GM21529 (cell line): ENCODE results near the gene IZUMO1R.
"Not testable (repeated sequence)": the region's sequence is repeated elsewhere in the genome, so short reads cannot be mapped to it uniquely, and the experiment has no call there.

Experiments
- ATAC-seq: cut with Tn5 transposase; IDR thresholded peaks from one replicate; pipeline ENCODE4 v1.9.1; 2021; ENCODE audit not compliant: unreplicated experiment

The IZUMO1R gene

DNA sequence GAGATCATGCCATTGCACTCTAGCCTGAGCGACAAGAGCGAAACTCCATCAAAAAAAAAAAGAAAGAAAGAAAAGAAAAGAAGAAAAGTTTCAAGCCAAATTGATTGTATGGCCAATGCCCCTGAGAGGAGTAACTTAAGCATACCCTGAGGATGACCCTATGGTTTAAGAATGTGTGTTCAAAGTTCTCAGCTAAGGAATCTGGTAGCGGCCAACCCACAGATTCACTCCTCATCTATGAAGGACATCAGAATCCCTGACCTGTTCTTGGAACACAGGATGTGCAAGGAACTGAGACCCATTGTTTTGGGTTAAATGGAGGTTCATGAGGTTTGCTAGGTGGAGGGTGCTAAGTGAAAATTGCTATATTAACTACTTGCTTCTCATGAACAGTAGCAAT is 18.1 kb downstream of the IZUMO1R start:
- ATAC-seq = no peak

GRCh38 chr11:94325681-94326080 is 21.3 kb downstream of the IZUMO1R start:
- ATAC-seq = peak; percentile 87

GRCh38 chr11:94326947-94327346 is 22.6 kb downstream of the IZUMO1R start:
- ATAC-seq = no peak

GRCh38 chr11:94328587-94329080 is 24.3 kb downstream of the IZUMO1R start:
- ATAC-seq = no peak

- no peak for ATAC-seq
Measured at GRCh38 chr11:94329501-94329900, 25.1 kb downstream of the IZUMO1R start.

- ATAC-seq = no peak
Measured at GRCh38 chr11:94330789-94331188, 26.4 kb downstream of the IZUMO1R start.

DNA sequence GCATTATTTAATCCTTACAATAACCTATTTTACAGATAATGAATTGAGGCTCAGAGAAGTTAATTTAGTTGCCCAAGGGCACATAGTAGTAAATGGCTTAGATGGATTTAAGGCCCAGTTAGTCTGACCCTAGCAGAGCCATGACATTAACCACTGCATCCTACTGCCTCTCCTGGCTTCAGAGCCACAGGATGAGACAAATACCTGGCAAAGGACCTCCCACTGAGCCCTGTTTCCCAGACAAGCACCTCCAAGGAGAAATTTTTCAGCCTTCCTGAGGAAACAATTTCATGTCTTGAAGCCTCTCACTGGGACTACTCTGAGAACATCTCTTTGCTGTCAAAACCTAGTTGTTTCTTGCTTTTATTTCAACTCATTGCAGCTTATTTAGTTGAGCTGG is 28.4 kb downstream of the IZUMO1R start:
- no peak for ATAC-seq

DNA sequence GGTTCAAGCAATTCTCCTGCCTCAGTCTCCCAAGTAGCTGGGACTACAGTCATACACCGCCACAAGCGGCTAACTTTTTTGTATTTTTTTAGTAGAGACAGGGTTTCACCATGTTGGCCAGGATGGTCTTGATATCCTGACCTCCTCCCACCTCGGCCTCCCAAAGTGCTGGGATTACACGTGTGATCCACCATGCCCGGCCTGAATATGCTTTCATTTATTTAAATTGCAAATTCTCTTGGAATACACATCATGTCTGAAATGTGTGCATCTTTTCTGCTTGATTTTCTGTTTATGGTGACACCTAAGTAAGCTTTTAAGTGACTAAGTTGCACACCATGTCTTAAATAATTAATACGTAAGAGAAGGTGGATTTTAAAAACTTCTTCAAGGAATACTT is 31.7 kb downstream of the IZUMO1R start:
- ATAC-seq = no peak

DNA sequence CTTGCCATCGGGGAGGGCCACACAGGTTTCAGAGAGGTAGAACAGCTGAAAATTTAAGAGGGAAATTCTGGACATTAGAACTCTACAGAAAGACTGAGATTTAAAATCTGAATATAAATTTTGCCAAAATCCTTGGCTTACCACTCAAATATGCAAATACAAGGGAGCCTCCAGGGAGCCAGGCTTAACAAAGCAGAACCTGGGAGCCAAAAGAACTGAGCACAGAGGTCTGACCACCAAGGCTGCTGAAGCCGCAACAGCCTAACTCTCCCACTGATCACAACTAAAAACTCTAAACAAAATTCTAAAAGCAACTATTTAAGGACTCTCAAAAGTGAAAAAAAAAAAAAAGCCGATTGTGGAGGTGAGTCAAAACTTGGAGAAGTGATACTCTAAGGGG is 34.3 kb downstream of the IZUMO1R start:
- no peak for ATAC-seq

GRCh38 chr11:94342250-94342649 is 37.9 kb downstream of the IZUMO1R start:
- ATAC-seq = no peak

- no peak for ATAC-seq
Measured at GRCh38 chr11:94343495-94343894, 39.1 kb downstream of the IZUMO1R start.

DNA sequence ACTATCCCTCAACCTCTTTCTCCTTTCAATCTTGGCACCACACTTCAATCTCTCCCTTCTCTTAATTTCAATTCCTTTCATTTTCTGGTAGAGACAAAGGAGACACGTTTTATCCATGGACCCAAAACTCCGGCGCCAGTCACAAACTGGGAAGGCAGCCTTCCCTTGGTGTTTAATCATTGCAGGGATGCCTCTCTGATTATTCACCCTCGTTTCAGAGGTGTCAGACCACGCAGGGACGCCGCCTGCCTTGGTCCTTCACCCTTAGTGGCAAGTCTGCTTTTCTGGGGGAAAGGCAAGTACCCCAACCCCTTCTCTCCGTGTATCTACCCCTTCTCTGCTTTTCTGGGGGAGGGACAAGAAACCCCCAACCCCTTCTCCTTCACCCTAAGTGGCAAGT is 41.9 kb downstream of the IZUMO1R start:
- ATAC-seq = not testable (repeated sequence)

DNA sequence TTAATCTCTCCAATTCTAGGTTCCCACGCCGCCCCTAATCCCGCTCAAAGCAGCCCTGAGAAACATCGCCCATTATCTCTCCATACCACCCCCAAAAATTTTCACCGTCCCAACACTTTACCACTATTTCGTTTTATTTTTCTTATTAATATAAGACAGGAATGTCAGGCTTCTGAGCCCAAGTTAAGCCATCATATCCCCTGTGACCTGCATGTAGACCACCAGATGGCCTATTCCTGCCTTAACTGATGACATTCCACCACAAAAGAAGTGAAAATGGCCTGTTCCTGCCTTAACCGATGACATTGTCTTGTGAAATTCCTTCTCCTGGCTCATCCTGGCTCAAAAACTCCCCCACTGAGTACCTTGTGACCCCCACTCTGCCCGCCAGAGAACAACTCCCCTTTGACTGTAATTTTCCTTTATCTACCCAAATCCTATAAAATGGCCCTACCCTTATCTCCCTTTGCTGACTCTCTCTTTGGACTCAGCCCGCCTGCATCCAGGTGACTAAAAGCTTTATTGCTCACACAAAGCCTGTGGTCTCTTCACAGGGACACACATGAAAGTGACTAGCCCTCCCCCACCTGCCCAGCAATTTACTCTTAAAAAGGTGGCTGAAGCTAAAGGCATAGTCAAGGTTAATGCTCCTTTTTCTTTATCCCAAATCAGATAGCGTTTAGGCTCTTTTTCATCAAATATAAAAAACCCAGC is 46.6 kb downstream of the IZUMO1R start:
- ATAC-seq = not testable (repeated sequence)
